ENCODE measurements around the gene SLC5A11.

Gene SLC5A11

DNA sequence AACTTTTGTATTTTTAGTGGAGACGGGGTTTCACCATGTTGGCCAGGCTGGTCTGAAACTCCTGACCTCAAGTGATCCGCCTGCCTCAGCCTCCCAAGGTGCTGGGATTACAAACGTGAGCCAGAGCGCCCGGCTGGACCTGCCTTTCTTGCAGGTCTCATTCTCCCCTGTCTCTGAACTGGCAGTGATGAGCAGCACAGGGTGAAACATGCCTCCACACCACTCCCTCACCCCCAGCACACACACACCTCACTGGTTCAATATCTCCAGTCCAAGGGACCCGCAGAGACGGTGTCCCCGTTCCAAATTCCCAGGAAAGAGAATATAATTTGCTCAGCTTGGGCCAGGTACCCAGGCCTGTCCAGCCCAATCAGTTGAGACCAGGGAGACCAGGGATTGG, 23.3 kb downstream of the SLC5A11 start:
- TF ChIP-seq FOXP2 (optimal IDR thresholded peaks at IDR 0.05; ENCODE audit: borderline replicate concordance, extremely low read depth, extremely low read length, insufficient read depth), result no peak
- TF ChIP-seq POLR2AphosphoS5 (IDR thresholded peaks at IDR 0.05; ENCODE audit: low read depth, low read length), result no peak
- TF ChIP-seq TAF1 (IDR thresholded peaks at IDR 0.05; ENCODE audit: borderline replicate concordance, insufficient read depth, low read length), result no peak
- no peak for TF ChIP-seq REST (IDR thresholded peaks at IDR 0.05; ENCODE audit: insufficient read depth in 1 of 2, low read depth in 2 of 2, low read length in 2 of 2)

DNA sequence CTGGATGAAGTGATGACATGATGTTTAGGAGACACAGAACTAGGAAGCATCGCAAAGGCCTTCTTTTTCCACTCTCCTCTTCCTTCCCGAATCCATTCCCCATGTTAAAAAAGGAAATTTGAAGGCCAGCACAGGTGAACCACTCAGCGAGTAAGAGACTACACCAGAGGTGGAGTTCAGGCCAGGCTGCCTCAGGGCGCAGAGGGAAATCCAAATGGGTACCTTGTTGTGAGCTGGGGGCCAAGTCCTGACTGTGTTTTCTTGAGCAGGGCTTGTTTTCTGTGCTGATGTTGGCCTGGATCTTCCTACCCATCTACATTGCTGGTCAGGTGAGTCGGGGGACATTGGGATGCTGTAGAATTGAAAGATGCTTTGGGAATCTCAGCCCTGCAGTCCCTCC, 26.1 kb downstream of the SLC5A11 start:
- TF ChIP-seq POLR2AphosphoS5 (IDR thresholded peaks at IDR 0.05; ENCODE audit: low read depth, low read length), result no peak
- TF ChIP-seq FOXP2 (optimal IDR thresholded peaks at IDR 0.05; ENCODE audit: borderline replicate concordance, extremely low read depth, extremely low read length, insufficient read depth), result no peak
- no peak for TF ChIP-seq REST (IDR thresholded peaks at IDR 0.05; ENCODE audit: insufficient read depth in 1 of 2, low read depth in 2 of 2, low read length in 2 of 2)

- TF ChIP-seq POLR2AphosphoS5 (IDR thresholded peaks at IDR 0.05; ENCODE audit: low read depth, low read length), result no peak
- TF ChIP-seq SIN3A (IDR thresholded peaks at IDR 0.05; ENCODE audit: borderline replicate concordance, insufficient read depth, low read length), result no peak
These were observed 27.3 kb downstream of the SLC5A11 start for GRCh38 chr16:24873028-24873427.

DNA sequence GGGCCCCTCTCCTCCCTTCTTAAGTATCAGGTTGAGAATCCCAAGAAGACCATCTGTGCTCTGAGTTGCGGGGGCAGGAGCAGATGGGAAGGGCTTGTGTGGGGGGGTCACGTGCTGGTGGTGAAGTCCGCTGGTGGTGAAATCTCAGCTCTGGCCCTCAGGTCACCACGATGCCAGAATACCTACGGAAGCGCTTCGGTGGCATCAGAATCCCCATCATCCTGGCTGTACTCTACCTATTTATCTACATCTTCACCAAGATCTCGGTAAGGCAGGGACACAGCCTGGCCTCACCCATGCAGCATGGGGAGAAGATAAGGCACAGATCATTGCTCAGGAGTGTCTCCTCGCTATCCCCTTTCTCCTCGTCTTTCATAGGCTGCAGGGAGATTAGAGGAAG, 29.7 kb downstream of the SLC5A11 start:
- no peak for TF ChIP-seq TAF1 (IDR thresholded peaks at IDR 0.05; ENCODE audit: borderline replicate concordance, insufficient read depth, low read length)
- no peak for TF ChIP-seq POLR2AphosphoS5 (IDR thresholded peaks at IDR 0.05; ENCODE audit: low read depth, low read length)
- no peak for TF ChIP-seq FOXP2 (optimal IDR thresholded peaks at IDR 0.05; ENCODE audit: borderline replicate concordance, extremely low read depth, extremely low read length, insufficient read depth)
- no peak for TF ChIP-seq SIN3A (IDR thresholded peaks at IDR 0.05; ENCODE audit: borderline replicate concordance, insufficient read depth, low read length)
- TF ChIP-seq REST (IDR thresholded peaks at IDR 0.05; ENCODE audit: insufficient read depth in 1 of 2, low read depth in 2 of 2, low read length in 2 of 2), result no peak

- TF ChIP-seq POLR2AphosphoS5 (IDR thresholded peaks at IDR 0.05; ENCODE audit: low read depth, low read length), result no peak
- no peak for TF ChIP-seq SIN3A (IDR thresholded peaks at IDR 0.05; ENCODE audit: borderline replicate concordance, insufficient read depth, low read length)
- TF ChIP-seq FOXP2 (optimal IDR thresholded peaks at IDR 0.05; ENCODE audit: borderline replicate concordance, extremely low read depth, extremely low read length, insufficient read depth), result no peak
- TF ChIP-seq TAF1 (IDR thresholded peaks at IDR 0.05; ENCODE audit: borderline replicate concordance, insufficient read depth, low read length), result no peak
- no peak for TF ChIP-seq REST (IDR thresholded peaks at IDR 0.05; ENCODE audit: insufficient read depth in 1 of 2, low read depth in 2 of 2, low read length in 2 of 2)
These were observed 30.5 kb downstream of the SLC5A11 start for GRCh38 chr16:24876231-24876630.

Measured in PFSK-1 (cell line).